Right lobe of liver (tissue), 6 donors: Measurements from ENCODE around the gene AGK. TPM values are rescaled to one million over a fixed set of nuclear protein-coding genes. Genes with fewer than 3 reads are reported as not detected.

ENCODE experiments used
- ATAC-seq, 4 donors: fragments of 200-7000 bp; cut with Tn5 transposase; one replicate each; pipeline ENCODE4 v1.9.1; 2020; ENCODE audit warnings: mild to moderate bottlenecking in 4 of 4, moderate library complexity in 4 of 4
- DNase-seq, 3 donors: peaks; one replicate each; pipeline ENCODE4 v3.0.0-alpha.2; 2020
- H3K27ac ChIP-seq, 3 donors: fragments of 200-600 bp; one replicate each; pipeline ENCODE4 v1.8.0; 2022
- H3K27me3 ChIP-seq, 2 donors: fragments of 200-600 bp; one replicate each; pipeline ENCODE4 v1.8.0; 2022
- H3K36me3 ChIP-seq, 4 donors: fragments of 200-600 bp; sonication (generic) in 1 of 4; one replicate each; pipeline versions ENCODE4 v1.5.1 to v1.8.0; 2017 to 2022; ENCODE audit warnings: control low read depth in 1 of 4
- H3K4me1 ChIP-seq, 4 donors: fragments of 200-600 bp; sonication (generic) in 1 of 4; one replicate each; pipeline versions ENCODE4 v1.5.1 to v1.8.0; 2017 to 2022; ENCODE audit warnings: control low read depth in 1 of 4
- H3K4me3 ChIP-seq, 3 donors: fragments of 200-600 bp; one replicate each; pipeline ENCODE4 v1.8.0; 2022
- H3K9me3 ChIP-seq, 4 donors: fragments of 200-600 bp; sonication (generic) in 1 of 4; one replicate each; pipeline versions ENCODE4 v1.5.1 to v1.8.0; 2017 to 2022; ENCODE audit warnings: control low read depth in 1 of 4
- POLR2A ChIP-seq: fragments of 450-650 bp; IDR thresholded peaks from one replicate; pipeline ENCODE4 v1.6.1; 2017; ENCODE audit warnings: antibody characterized with exemption, mild to moderate bottlenecking
- WGBS: methylation state at CpG from one replicate; pipeline ENCODE4 v1.1.6; 2018; ENCODE audit warnings: low coverage, low lambda C conversion rate; ENCODE audit not compliant: insufficient coverage; ENCODE audit errors: missing lambda C conversion rate; 5-methylcytosine and 5-hydroxymethylcytosine counted together
- intact Hi-C, 2 donors: fragments of 100-400 bp; cut with DNase I; formaldehyde crosslinking; loops; one replicate each; pipeline versions ENCODE4 v1.11.2 to v1.14.1; 2022
- total RNA-seq, 6 experiments: library from RNA; depleted of rRNA in 2 of 6; stranded (reverse); fragments of >200 nt in 2 of 6; fragmentation: NEBNext Ultra II Directional in 3 of 6; extraction: Animal tissue kit (Norgen Biotek cat#: 25700) in 3 of 6; gene quantifications; one replicate each; pipeline versions ENCODE4 v1.1.0 to v1.2.4, GENCODE V29; 2016 to 2023
- TF ChIP-seq, protein P1 (sequence below), 4 donors: fragments of 200-600 bp in 3 of 4; fragments of 450-650 bp in 1 of 4; IDR thresholded peaks; one replicate each; pipeline versions ENCODE4 v1.5.1 to v1.8.0; 2016 to 2022; ENCODE audit warnings: antibody characterized with exemption in 4 of 4, mild to moderate bottlenecking in 2 of 4
- donor health status: DM: no; HTN: yes; CAD: no.
- donor health status: DM: no; HTN: no; CAD: no.
- donor health status: DM: no; HTN: no; CAD: no.
- donor health status: DM: no; HTN: yes; CAD: no.
- donor health status: DM: no; HTN: yes; CAD: no.

Gene AGK
- total RNA-seq, 6 experiments from 2014 or later, result 9.3 to 19.2 (median 12.0) TPM

GRCh38 chr7:141558544-141559183 is 7.5 kb downstream of the AGK start:
- WGBS, result 74% methylated on average over 3 of the region's 3 CpGs
- Histone ChIP-seq H3K4me3 (no peak overlapping the region), H3K9me3 (no peaks in the 10 kb centered on the region), H3K27ac (no peak overlapping the region), H3K27me3 (no peaks in the 10 kb centered on the region), H3K4me1 (no peaks in the 10 kb centered on the region), H3K36me3 (no peaks in the 10 kb centered on the region)
- intact Hi-C loops, result no loop called here
- DNase-seq, result no peak
- ATAC-seq, result no peak
- TF ChIP-seq, protein P1, sequence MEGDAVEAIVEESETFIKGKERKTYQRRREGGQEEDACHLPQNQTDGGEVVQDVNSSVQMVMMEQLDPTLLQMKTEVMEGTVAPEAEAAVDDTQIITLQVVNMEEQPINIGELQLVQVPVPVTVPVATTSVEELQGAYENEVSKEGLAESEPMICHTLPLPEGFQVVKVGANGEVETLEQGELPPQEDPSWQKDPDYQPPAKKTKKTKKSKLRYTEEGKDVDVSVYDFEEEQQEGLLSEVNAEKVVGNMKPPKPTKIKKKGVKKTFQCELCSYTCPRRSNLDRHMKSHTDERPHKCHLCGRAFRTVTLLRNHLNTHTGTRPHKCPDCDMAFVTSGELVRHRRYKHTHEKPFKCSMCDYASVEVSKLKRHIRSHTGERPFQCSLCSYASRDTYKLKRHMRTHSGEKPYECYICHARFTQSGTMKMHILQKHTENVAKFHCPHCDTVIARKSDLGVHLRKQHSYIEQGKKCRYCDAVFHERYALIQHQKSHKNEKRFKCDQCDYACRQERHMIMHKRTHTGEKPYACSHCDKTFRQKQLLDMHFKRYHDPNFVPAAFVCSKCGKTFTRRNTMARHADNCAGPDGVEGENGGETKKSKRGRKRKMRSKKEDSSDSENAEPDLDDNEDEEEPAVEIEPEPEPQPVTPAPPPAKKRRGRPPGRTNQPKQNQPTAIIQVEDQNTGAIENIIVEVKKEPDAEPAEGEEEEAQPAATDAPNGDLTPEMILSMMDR (IDR thresholded peaks at IDR 0.05), result no peak
- no peak for TF ChIP-seq POLR2A

DNA sequence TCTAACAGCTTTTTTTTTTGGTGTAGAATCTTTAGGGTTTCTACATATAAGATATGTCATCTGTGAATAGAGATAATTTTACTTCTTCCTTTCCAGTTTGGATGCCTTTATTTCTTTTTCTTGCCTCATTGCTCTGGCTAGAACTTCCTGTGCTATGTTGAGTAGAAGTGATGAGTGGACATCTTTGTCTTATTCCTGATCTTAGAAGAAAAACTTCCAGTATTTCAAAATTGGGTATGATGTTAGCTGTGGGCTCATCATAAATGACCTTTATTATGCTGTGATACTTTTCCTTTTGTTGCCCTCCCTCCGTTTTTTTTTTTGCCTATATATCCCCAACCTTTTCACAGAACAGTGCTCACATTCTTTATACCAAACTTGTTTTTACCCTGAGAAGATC is 8.8 kb downstream of the AGK start:
- TF ChIP-seq, protein P1 (IDR thresholded peaks at IDR 0.05), result no peak
- TF ChIP-seq POLR2A, result no peak

DNA sequence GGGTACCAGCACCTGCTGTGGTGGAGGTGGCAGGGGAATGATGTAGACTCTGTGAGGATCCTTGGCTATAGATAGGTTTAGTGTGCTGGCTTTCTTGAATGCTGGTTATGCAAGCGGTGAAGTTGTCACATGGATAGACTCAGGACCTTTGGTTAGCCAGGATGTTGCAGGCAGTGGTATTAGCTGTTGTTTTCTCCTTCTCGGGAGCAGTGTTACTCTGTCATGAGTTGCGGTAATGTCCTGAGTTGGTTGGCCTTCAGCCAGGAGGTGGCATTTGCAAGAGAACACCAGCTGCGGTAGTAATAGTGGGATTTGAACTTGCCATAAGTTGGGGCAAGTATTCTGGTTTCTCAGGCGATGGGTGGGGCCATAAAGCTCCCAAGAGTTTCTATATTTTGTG is 10.8 kb downstream of the AGK start:
- WGBS, result 83% methylated on average over 1 of the region's 5 CpGs

More for the DNA sequence above, 8.8 kb downstream of the AGK start:
- Histone ChIP-seq H3K36me3 (peaks cover 0 to 2% (median 0%) of the 10 kb centered on the region in 4 donors), H3K27ac (no peak overlapping the region), H3K27me3 (no peaks in the 10 kb centered on the region), H3K4me3 (no peak overlapping the region), H3K4me1 (no peaks in the 10 kb centered on the region), H3K9me3 (no peaks in the 10 kb centered on the region)
- intact Hi-C loops, result no loop called here
- 67% methylated on average over 1 of the region's 1 CpG for WGBS
- DNase-seq (no peak), ATAC-seq (no peak)

DNA sequence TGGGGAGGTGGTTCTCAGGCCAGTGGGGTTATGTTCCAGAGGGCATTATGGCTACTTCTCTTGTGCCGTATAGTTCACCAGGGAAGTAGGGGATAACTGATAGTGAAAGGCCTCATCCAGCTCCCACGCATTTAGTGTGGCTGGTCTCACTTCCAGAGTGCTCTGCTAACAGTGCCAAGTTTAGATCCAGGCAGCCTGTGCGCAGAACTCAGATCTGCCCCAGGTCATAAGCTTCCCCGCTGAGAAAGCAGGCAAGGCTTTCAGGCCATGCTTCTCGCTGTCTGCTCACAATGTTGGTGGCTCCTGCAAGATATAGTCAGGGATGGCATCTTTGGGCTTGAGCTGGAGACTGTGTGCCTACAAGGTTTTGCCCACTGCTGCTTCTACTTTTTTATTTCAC is 11.3 kb downstream of the AGK start:
- H3K4me3 ChIP-seq, result no peak overlapping the region
- peaks cover 0 to 5% (median 0%) of the 10 kb centered on the region in 4 donors for H3K36me3 ChIP-seq
- no CpG with 5 or more reads among the region's 5 CpGs for WGBS
- H3K9me3 ChIP-seq, result no peaks in the 10 kb centered on the region
- no peak overlapping the region for H3K27ac ChIP-seq
- TF ChIP-seq, protein P1 (IDR thresholded peaks at IDR 0.05), result no peak
- no peak for TF ChIP-seq POLR2A
- intact Hi-C loops, result no loop called here
- ATAC-seq, result no peak
- H3K27me3 ChIP-seq, result no peaks in the 10 kb centered on the region
- DNase-seq, result no peak
- H3K4me1 ChIP-seq, result no peaks in the 10 kb centered on the region

More for the DNA sequence above, 10.8 kb downstream of the AGK start:
- Histone ChIP-seq H3K27ac (no peak overlapping the region), H3K4me3 (no peak overlapping the region), H3K36me3 (peaks cover 0 to 5% (median 0%) of the 10 kb centered on the region in 4 donors), H3K4me1 (no peaks in the 10 kb centered on the region), H3K9me3 (no peaks in the 10 kb centered on the region), H3K27me3 (no peaks in the 10 kb centered on the region)
- no peak for TF ChIP-seq POLR2A
- TF ChIP-seq, protein P1 (IDR thresholded peaks at IDR 0.05), result no peak
- no peak for ATAC-seq
- DNase-seq, result no peak
- intact Hi-C loops, result no loop called here
